MM.1S (cell line): Measurements from ENCODE around the gene DLL4.
A peak's percentile ranks its signal among the peaks of the same experiment; 100 is the strongest.

ENCODE experiments used
- EZH2 ChIP-seq: fragments of 300-600 bp; sonication (generic); optimal IDR thresholded peaks from 2 replicates; pipeline ENCODE3; 2017; ENCODE audit warnings: low read depth, mild to moderate bottlenecking, antibody characterized with exemption, low read length, mixed read lengths
- TF ChIP-seq, protein P1 (sequence below): fragments of 300-600 bp; sonication (generic); IDR thresholded peaks from 2 replicates; pipeline ENCODE4 v1.5.1; 2016; ENCODE audit warnings: antibody characterized with exemption, low read length, mixed read lengths

DNA sequence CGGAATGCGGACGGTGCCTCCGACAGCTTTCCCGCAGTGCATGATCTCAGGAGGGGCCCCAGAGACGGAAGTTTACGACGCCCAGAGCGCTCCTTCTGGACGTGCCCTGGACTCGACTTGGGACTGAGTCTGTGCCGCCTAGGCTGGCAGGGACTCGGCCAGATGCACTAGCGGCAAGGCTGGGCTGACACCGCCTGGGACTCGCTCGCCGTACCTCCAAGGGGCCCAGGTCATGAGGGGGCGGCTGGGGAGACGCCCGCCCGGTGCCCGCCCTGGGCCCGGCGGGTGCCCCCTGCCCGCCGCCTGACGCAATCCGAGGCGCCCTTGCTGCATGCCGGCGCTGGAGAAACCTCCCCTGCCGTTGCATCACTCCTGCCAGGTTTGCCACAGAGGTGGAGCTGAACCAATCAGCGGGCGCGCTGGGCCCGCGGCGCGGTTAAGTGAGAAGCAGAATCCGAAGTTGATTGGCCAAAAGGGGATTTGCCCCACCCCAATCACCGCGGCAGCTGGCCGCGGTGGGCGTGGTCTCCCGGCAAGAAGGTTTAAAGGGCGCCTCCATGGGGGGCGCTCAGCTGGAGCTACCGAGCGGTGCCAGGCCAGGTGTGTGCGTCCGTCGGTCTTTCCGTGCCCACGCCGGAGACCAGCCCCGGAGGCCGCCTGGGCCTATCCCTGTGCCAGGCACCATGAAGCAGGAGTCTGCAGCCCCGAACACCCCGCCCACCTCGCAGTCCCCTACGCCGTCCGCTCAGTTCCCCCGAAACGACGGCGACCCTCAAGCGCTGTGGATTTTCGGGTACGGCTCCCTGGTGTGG lies 24.0 kb downstream of the DLL4 start, which contains the start of gene CHAC1:
- no peak for TF ChIP-seq EZH2
- TF ChIP-seq, protein P1, sequence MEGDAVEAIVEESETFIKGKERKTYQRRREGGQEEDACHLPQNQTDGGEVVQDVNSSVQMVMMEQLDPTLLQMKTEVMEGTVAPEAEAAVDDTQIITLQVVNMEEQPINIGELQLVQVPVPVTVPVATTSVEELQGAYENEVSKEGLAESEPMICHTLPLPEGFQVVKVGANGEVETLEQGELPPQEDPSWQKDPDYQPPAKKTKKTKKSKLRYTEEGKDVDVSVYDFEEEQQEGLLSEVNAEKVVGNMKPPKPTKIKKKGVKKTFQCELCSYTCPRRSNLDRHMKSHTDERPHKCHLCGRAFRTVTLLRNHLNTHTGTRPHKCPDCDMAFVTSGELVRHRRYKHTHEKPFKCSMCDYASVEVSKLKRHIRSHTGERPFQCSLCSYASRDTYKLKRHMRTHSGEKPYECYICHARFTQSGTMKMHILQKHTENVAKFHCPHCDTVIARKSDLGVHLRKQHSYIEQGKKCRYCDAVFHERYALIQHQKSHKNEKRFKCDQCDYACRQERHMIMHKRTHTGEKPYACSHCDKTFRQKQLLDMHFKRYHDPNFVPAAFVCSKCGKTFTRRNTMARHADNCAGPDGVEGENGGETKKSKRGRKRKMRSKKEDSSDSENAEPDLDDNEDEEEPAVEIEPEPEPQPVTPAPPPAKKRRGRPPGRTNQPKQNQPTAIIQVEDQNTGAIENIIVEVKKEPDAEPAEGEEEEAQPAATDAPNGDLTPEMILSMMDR: 0 out of 2 replicates have a peak, but pooled peaks have one; percentile 0
